Suprapubic skin (tissue), 4 donors: ENCODE data around the gene LBHD1. TPM values are rescaled to one million over a fixed set of nuclear protein-coding genes. Genes with fewer than 3 reads are reported as not detected.

ENCODE experiments used
- DNase-seq, 2 donors: peaks; one replicate each; pipeline ENCODE4 v3.0.0-alpha.2; 2019; ENCODE audit warnings: low spot score in 2 of 2
- H3K27ac ChIP-seq: fragments of 200-600 bp; sonication (generic); one replicate; pipeline ENCODE4 v1.5.1; 2019
- H3K27me3 ChIP-seq: fragments of 200-600 bp; sonication (generic); one replicate; pipeline ENCODE4 v1.5.1; 2019
- H3K36me3 ChIP-seq: fragments of 200-600 bp; sonication (generic); one replicate; pipeline ENCODE4 v1.5.1; 2019
- H3K4me1 ChIP-seq: fragments of 200-600 bp; sonication (generic); one replicate; pipeline ENCODE4 v1.5.1; 2019
- H3K4me3 ChIP-seq: fragments of 200-600 bp; sonication (generic); one replicate; pipeline ENCODE4 v1.5.1; 2019; ENCODE audit warnings: mild to moderate bottlenecking
- H3K9me3 ChIP-seq: fragments of 200-600 bp; sonication (generic); one replicate; pipeline ENCODE4 v1.5.1; 2019
- EP300 ChIP-seq: sonication (generic); formaldehyde crosslinking; IDR thresholded peaks from one replicate; pipeline ENCODE4 v1.6.1; 2017; ENCODE audit warnings: antibody characterized with exemption
- POLR2A ChIP-seq, 2 donors: fragments of 450-650 bp; IDR thresholded peaks; one replicate each; pipeline ENCODE4 v1.6.1; 2017; ENCODE audit warnings: antibody characterized with exemption in 2 of 2, mild to moderate bottlenecking in 2 of 2, moderate library complexity in 2 of 2
- POLR2AphosphoS5 ChIP-seq, 3 donors: sonication (generic); formaldehyde crosslinking; IDR thresholded peaks; one replicate each; pipeline ENCODE4 v1.6.1; 2017; ENCODE audit warnings: antibody characterized with exemption in 3 of 3
- WGBS: methylation state at CpG from one replicate; pipeline ENCODE4 v1.1.5; 2018; 5-methylcytosine and 5-hydroxymethylcytosine counted together
- total RNA-seq, 4 donors: library from RNA; depleted of rRNA; stranded (reverse); fragments of >200 nt; gene quantifications; one replicate each; pipeline ENCODE4 v1.1.0, GENCODE V29; 2016
- TF ChIP-seq, protein P1 (sequence below), 2 donors: fragments of 200-600 bp in 1 of 2; fragments of 450-650 bp in 1 of 2; sonication (generic) in 1 of 2; IDR thresholded peaks; one replicate each; pipeline ENCODE4 v1.5.1; 2016 to 2019; ENCODE audit warnings: antibody characterized with exemption in 2 of 2, mild to moderate bottlenecking in 1 of 2, moderate library complexity in 1 of 2

Gene LBHD1
- total RNA-seq: 1 to 10 TPM; 1.7 to 8.7 (median 3.3) TPM

DNA sequence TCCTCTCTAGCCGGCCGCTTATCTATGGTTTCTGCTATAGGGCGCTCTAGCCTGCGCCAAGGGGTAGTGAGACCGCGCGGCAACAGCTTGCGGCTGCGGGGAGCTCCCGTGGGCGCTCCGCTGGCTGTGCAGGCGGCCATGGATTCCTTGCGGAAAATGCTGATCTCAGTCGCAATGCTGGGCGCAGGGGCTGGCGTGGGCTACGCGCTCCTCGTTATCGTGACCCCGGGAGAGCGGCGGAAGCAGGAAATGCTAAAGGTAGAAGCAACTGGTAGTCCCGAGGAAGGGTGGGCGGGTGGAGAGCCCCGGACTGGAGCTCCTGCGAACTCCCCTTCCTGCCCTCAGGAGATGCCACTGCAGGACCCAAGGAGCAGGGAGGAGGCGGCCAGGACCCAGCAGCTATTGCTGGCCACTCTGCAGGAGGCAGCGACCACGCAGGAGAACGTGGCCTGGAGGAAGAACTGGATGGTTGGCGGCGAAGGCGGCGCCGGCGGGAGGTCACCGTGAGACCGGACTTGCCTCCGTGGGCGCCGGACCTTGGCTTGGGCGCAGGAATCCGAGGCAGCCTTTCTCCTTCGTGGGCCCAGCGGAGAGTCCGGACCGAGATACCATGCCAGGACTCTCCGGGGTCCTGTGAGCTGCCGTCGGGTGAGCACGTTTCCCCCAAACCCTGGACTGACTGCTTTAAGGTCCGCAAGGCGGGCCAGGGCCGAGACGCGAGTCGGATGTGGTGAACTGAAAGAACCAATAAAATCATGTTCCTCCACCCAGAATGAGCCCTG, at the start of gene LBHD1, which contains the start of gene UQCC3:
Gene LBHD1 (minus strand): TSS at position 660 of the 782 bp plus-strand sequence. CDS start 2,236 bp downstream, outside the sequence.
Gene UQCC3 (plus strand): TSS at position 66 of the 782 bp plus-strand sequence. CDS start 73 bp downstream, at position 139.
- 3% methylated on average over 10 of the region's 59 CpGs for WGBS
- no peaks in the 10 kb centered on the region for H3K9me3 ChIP-seq
- H3K4me1 ChIP-seq: peaks cover 49% of the 10 kb centered on the region
- H3K36me3 ChIP-seq: peaks cover 20% of the 10 kb centered on the region
- DNase-seq: peak; percentile 85 to 89
- TF ChIP-seq POLR2A (IDR thresholded peaks at IDR 0.05): peak in 1 of 2 donors; percentile 50
- peak in 1 of 3 donors; percentile 23 for TF ChIP-seq POLR2AphosphoS5 (IDR thresholded peaks at IDR 0.05)
- TF ChIP-seq, protein P1, sequence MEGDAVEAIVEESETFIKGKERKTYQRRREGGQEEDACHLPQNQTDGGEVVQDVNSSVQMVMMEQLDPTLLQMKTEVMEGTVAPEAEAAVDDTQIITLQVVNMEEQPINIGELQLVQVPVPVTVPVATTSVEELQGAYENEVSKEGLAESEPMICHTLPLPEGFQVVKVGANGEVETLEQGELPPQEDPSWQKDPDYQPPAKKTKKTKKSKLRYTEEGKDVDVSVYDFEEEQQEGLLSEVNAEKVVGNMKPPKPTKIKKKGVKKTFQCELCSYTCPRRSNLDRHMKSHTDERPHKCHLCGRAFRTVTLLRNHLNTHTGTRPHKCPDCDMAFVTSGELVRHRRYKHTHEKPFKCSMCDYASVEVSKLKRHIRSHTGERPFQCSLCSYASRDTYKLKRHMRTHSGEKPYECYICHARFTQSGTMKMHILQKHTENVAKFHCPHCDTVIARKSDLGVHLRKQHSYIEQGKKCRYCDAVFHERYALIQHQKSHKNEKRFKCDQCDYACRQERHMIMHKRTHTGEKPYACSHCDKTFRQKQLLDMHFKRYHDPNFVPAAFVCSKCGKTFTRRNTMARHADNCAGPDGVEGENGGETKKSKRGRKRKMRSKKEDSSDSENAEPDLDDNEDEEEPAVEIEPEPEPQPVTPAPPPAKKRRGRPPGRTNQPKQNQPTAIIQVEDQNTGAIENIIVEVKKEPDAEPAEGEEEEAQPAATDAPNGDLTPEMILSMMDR (IDR thresholded peaks at IDR 0.05): no peak
- TF ChIP-seq EP300: no peak
- no peaks in the 10 kb centered on the region for H3K27me3 ChIP-seq
- H3K27ac ChIP-seq: peak within 1 kb of the TSS; percentile 89
- H3K4me3 ChIP-seq: peak within 1 kb of the TSS; percentile 86

DNA sequence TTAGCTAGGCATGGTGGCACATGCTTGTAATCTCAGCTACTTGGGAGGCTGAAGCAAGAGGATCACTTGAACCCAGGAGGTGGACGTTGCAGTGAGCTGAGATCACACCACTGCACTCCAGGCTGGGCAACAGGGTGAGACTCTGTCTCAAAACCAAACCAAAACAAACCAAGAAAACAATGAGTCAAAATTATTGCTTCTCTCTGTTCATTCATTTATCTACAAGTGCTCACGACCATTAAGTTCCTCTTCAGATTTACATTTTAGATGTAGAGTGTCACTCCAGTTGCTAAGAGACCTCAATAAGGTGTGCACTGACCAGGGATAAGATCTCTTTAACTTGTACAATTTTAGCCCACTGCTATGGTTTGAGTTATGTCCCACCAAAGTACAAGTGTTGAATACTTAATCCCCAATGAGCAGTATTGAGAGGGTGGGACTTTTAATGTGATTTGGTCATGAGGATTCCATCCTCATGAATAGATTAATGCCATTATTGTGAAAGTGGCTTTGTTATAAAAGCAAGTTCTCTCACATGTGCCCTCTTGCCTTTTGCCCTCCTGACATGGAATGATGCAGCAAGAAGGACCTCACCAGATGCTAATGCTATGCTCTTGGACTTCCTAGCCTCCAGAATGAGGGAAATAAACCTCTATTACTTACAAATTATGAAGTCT, 47.4 kb upstream of the LBHD1 start:
- DNase-seq: no peak
- Histone ChIP-seq H3K36me3 (peaks cover 97% of the 10 kb centered on the region), H3K27me3 (no peaks in the 10 kb centered on the region), H3K4me3 (no peak overlapping the region), H3K27ac (no peak overlapping the region), H3K4me1 (peaks cover 31% of the 10 kb centered on the region), H3K9me3 (no peaks in the 10 kb centered on the region)
- TF ChIP-seq, protein P1 (IDR thresholded peaks at IDR 0.05): no peak
- no peak for TF ChIP-seq EP300
- no peak for TF ChIP-seq POLR2A (IDR thresholded peaks at IDR 0.05)
- TF ChIP-seq POLR2AphosphoS5 (IDR thresholded peaks at IDR 0.05): no peak
- WGBS: 75% methylated on average over 2 of the region's 2 CpGs

DNA sequence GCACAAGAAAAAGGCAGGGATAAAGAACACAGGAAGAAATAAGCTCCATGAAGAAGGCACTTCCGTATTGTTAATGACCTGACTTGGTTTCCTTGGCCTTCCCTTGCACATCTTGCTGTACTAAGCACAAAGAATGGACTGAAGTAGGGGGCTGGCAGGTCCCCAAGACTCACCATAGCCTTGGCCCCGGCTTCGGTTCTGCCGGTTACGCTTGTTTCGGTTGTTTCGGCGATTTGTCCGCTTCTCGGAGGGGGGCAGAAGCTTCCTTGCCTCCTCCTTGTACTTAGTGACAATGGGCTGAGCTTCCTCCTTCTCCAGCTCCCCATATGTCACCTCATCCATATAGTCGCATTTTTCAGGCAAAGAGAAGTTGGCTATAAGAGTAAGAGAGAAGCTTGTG, 44.7 kb upstream of the LBHD1 start:
- Histone ChIP-seq H3K27ac (no peak overlapping the region), H3K36me3 (peaks cover 99% of the 10 kb centered on the region)
- DNase-seq: no peak

DNA sequence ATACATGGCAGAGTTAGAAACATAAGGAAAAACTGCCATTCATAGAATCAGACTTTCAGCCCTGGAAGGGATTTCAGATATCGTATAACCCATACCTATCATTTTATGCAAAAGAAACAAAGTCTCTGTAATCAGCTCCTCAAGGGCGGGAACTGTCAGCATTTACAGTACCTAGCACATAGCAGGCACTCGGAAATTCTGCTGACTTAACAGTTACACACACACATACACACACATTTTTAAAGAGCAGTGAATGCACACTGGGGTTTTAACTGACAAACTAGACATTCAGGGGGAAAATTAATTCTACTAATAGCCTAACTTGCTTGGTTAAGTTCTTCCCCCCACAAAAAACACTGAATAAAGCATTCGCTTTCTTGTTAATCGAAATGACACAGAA, 44.1 kb upstream of the LBHD1 start:
- Histone ChIP-seq H3K4me3 (no peak overlapping the region), H3K27ac (no peak overlapping the region), H3K27me3 (no peaks in the 10 kb centered on the region), H3K9me3 (no peaks in the 10 kb centered on the region), H3K36me3 (peaks cover 99% of the 10 kb centered on the region), H3K4me1 (peaks cover 17% of the 10 kb centered on the region)
- 82% methylated on average over 5 of the region's 5 CpGs for WGBS
- TF ChIP-seq POLR2AphosphoS5 (IDR thresholded peaks at IDR 0.05) (no peak), POLR2A (IDR thresholded peaks at IDR 0.05) (no peak), EP300 (no peak)
- TF ChIP-seq, protein P1 (IDR thresholded peaks at IDR 0.05): no peak
- no peak for DNase-seq

More for the DNA sequence above, 44.7 kb upstream of the LBHD1 start:
- WGBS: 80% methylated on average over 11 of the region's 11 CpGs
- H3K9me3 ChIP-seq: no peaks in the 10 kb centered on the region
- no peak overlapping the region for H3K4me3 ChIP-seq
- H3K27me3 ChIP-seq: no peaks in the 10 kb centered on the region
- H3K4me1 ChIP-seq: peaks cover 19% of the 10 kb centered on the region
- no peak for TF ChIP-seq EP300
- no peak for TF ChIP-seq POLR2AphosphoS5 (IDR thresholded peaks at IDR 0.05)
- TF ChIP-seq, protein P1 (IDR thresholded peaks at IDR 0.05): no peak
- TF ChIP-seq POLR2A (IDR thresholded peaks at IDR 0.05): no peak
